GM21367 (cell line): ENCODE results near the gene NUDT5.
"Not testable (repeated sequence)": the region's sequence is repeated elsewhere in the genome, so short reads cannot be mapped to it uniquely, and the experiment has no call there.

Source experiments
- ATAC-seq: cut with Tn5 transposase; IDR thresholded peaks from one replicate; pipeline ENCODE4 v1.9.1; 2021; ENCODE audit not compliant: unreplicated experiment

NUDT5 gene

DNA sequence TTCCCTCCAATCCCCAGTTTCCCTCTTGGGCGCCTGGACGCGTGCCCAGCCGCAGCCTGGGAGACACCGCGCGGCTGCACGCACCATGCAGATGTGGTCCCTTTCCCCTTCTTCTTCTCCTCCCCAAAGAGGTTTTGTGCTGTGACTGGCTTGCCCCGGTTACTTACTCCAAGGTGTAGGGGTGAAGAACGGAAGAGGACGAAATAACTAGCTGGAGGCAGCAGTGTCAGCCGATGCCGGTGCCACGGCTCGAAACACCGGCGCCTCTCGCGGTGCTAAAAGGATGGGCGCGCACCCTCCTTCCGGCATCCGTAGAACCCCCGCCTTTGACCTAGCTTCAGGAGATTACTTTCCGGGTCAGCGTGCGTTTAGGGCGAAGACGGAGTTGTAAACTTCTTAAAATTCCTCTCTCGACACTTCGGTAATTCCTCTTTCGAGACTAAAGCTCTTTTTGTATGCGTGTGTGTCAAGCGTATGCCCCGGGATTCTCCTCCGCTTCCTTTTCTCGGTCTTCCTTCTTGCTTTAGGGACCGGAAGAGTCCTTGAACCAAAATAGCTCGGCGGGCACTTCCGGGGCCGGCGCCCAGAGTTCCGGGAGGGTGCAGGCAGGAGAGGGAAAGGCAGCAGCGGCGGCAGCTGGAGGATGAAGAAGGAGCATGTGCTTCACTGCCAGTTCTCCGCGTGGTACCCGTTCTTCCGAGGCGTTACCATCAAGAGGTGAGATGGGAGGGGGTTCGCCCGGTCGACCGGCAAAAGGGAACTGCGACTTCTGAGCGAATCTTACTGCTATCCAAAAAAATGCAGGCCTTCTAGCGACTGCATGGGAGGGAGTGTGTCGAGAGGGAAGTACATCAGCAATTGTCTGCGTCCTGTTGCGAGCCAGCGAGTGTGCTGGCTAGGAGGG, at the start of gene NUDT5, which contains the start of gene CDC123:
Gene NUDT5 (minus strand): TSS at position 289 of the 904 bp plus-strand sequence. CDS start 9,600 bp downstream, outside the sequence.
Gene CDC123 (plus strand): TSS at position 586 of the 904 bp plus-strand sequence. CDS start 58 bp downstream, at position 644.
- peak; percentile 74 for ATAC-seq

- ATAC-seq = no peak
Measured at GRCh38 chr10:12243864-12244620, 48.4 kb upstream of the NUDT5 start.

- no peak for ATAC-seq
Measured at GRCh38 chr10:12241810-12242529, 46.3 kb upstream of the NUDT5 start.

DNA sequence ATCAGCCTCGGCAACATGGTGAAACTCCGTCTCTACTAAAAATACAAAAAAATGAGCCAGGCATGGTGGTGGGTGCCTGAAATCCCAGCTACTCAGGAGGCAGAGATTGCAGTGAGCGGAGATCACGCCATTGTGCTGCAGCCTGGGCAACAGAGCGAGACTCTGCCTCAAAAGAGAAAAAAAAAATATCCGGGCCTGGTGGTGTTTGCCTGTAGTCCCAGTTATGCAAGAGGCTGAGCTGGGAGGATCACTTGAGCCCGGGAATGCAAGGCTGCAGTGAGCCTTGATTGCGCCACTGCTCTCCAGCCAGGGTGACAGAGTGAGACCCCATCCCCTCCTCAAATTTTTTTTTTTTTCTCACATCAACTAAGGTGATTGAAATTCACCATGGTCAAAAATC, 43.1 kb upstream of the NUDT5 start:
- no peak for ATAC-seq

DNA sequence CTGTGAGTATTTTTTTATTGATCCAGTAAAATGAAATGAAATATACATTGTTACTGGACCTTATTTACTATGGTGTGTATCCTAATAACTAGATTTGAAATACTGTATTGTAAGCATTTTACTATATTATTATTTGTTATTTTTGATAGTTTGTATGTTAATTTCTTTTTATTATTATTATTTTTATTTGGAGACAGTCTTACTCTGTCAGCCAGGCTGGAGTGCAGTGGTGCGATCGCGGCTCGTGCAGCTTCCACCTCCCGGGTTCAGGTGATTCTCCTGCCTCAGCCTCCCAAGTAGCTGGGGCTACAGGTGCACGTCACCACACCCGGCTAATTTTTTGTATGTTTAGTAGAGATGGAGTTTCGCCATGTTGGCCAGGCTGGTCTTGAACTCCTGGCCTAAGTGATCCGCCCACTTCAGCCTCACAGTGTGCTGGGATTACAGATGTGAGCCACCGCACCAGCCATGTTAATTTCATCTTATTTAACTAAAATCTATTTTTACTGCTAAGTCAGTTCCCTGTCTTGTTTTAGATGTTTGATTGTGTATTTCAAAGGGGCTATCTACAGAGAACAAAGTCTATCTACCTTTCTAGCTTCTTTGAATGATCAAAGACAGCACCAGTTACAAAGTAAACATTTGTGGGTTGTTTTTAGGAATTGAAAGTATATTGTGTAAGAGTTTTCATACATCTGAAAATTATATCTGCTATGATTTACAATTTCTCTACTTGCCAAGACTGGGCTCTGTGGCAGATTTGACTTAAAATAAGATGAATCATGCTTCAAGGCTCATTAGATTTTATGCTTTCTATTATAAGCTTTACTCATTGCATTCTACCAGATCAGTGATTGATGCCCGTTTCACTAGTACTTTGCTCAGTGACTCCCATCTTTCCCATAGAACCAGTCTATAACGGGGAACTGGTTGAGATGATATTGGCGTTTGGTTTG, 41.9 kb upstream of the NUDT5 start:
- no peak for ATAC-seq

GRCh38 chr10:12235796-12236195, 40.1 kb upstream of the NUDT5 start:
- ATAC-seq = no peak

GRCh38 chr10:12235116-12235694, 39.5 kb upstream of the NUDT5 start:
- ATAC-seq = no peak

- not testable (repeated sequence) for ATAC-seq
Measured at GRCh38 chr10:12234687-12235086, 39.0 kb upstream of the NUDT5 start.

- ATAC-seq = no peak
Measured at GRCh38 chr10:12228851-12229250, 33.2 kb upstream of the NUDT5 start.

GRCh38 chr10:12226438-12226837, 30.7 kb upstream of the NUDT5 start:
- not testable (repeated sequence) for ATAC-seq

GRCh38 chr10:12225444-12225843, 29.8 kb upstream of the NUDT5 start:
- ATAC-seq = no peak

DNA sequence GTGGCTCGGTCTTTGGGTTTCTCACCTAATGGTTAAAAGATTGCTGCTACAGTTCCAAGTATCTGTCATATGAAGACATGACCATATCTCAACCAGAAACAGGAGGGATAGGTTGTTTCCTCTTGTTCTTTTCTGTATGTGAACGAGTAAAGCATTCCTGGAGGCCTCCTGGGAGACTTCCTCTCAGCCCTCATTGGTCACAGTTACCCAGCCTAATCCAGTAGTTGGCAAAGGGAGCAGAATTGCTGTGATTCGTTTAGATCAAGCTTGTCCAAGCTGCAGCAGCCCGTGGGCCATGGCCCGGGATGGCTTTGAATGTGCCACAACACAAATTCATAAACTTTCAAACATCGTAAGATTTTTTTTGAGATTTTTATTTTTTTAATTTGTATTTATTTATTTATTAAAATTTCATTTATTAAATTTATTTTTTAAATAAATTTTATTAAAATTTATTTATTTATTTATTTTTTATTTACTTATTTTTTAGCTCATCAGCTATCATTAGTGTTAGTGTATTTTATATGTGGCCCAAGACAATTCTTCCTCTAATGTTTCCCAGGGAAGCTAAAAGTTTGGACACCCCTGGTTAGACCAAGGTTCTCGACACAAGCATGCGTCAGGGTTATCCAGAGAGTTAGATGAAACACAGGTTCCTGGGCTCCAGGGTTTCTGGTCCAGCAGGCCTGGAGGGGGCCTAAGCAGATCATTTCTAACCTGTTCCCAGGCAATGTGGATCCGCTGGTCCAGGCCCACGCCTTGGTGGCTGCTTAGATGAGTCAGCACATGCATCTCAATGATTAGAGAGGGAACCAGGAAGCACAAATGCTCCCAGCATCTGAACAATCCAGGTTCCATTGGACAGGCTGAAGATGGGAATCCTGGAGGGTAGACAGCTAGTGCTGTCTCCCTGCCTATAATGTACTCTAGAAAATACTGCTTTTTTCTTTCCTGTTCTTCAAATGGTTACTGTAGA, 25.9 kb upstream of the NUDT5 start:
- ATAC-seq = no peak

DNA sequence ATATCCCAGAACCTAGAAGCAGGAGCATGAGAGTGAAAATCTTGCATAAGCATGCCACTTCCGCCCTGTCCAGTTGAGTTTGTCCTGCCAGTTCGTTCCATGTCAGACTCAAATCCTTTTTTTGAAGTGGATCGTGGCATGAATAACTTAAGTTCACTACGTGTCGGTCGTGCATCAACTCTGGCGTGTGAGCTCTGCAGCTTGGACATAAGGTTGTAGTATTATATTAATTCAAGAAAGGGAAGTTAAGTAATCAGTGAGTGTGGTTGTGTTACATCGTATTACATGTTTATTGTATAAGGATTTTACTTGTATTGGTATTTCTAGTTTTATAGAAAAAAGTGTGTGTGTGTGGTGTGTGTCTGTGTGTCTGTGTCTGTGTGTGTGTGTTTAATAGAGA, 23.3 kb upstream of the NUDT5 start:
- no peak for ATAC-seq

DNA sequence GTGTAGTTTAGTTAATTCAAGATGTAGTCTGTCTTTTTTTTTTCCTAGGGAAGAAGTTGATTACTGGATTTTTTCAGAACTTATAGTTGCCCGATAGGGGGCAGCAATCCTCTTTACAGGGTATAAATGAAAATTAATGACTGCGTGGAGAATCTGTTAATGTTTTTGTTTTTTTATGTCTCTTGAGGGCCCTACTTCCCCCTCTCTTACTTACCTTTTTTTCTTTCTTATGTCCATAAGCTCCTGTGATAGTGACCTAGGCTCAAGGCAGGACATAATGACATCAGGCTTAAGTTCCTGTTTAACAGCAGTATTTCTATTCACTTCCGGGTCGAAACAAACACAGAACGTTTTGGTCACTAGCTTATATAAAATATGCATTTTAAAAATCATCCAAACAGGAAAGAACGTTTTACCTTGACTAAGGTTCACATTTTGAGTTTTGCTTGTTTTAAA, 19.1 kb upstream of the NUDT5 start:
- no peak for ATAC-seq

GRCh38 chr10:12214093-12214492, 18.4 kb upstream of the NUDT5 start:
- no peak for ATAC-seq

GRCh38 chr10:12213621-12214020, 17.9 kb upstream of the NUDT5 start:
- no peak for ATAC-seq

DNA sequence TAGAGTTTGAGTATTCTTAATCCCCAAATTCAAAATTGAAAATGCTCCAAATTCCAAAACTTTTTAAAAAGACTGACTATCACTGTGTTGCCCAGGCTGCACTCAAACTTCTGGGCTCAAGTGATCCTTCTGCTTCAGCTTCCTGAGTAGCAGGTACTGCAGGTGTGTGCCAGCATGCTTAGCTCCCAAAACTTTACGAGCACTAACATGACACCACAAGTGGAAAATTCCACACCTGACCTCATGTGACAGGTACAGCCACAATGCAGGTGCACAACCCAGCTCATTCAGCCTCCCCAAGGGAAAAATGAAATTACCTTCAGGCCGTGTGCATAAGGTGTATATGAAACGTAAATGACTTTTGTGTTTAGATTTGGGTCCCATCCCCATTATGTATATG, 16.8 kb upstream of the NUDT5 start:
- no peak for ATAC-seq

GRCh38 chr10:12208460-12208859, 12.8 kb upstream of the NUDT5 start:
- no peak for ATAC-seq
